HG03432 (cell line): ENCODE measurements around the gene CLEC2L.
"Not testable (repeated sequence)": the region's sequence is repeated elsewhere in the genome, so short reads cannot be mapped to it uniquely, and the experiment has no call there.

Source experiments
- ATAC-seq: cut with Tn5 transposase; IDR thresholded peaks from one replicate; pipeline ENCODE4 v1.9.1; 2021; ENCODE audit warnings: mild to moderate bottlenecking, moderate library complexity; ENCODE audit not compliant: unreplicated experiment

The CLEC2L gene

GRCh38 chr7:139553991-139554700, 30.7 kb downstream of the CLEC2L start:
- ATAC-seq = not testable (repeated sequence)

- no peak for ATAC-seq
These were observed 34.5 kb downstream of the CLEC2L start for GRCh38 chr7:139557857-139558581.

- no peak for ATAC-seq
These were observed 36.0 kb downstream of the CLEC2L start for GRCh38 chr7:139559364-139560105.

GRCh38 chr7:139560199-139560598, 36.7 kb downstream of the CLEC2L start:
- ATAC-seq = no peak

GRCh38 chr7:139560678-139561077, 37.2 kb downstream of the CLEC2L start:
- no peak for ATAC-seq

- no peak for ATAC-seq
These were observed 39.0 kb downstream of the CLEC2L start for GRCh38 chr7:139562491-139562890.

GRCh38 chr7:139562961-139563565, 39.6 kb downstream of the CLEC2L start:
- ATAC-seq = no peak

- no peak for ATAC-seq
These were observed 40.4 kb downstream of the CLEC2L start for GRCh38 chr7:139563856-139564255.

- no peak for ATAC-seq
These were observed 42.6 kb downstream of the CLEC2L start for GRCh38 chr7:139566075-139566474.

- no peak for ATAC-seq
These were observed 43.5 kb downstream of the CLEC2L start for GRCh38 chr7:139566736-139567646.

- no peak for ATAC-seq
These were observed 44.3 kb downstream of the CLEC2L start for GRCh38 chr7:139567647-139568345.

- ATAC-seq = no peak
These were observed 44.8 kb downstream of the CLEC2L start for GRCh38 chr7:139568346-139568675.

- no peak for ATAC-seq
These were observed 45.5 kb downstream of the CLEC2L start for GRCh38 chr7:139568813-139569490.

GRCh38 chr7:139570119-139570518, 46.6 kb downstream of the CLEC2L start:
- no peak for ATAC-seq

GRCh38 chr7:139570626-139571025, 47.1 kb downstream of the CLEC2L start:
- ATAC-seq = no peak

GRCh38 chr7:139571190-139571589, 47.7 kb downstream of the CLEC2L start:
- no peak for ATAC-seq

- no peak for ATAC-seq
These were observed 48.2 kb downstream of the CLEC2L start for GRCh38 chr7:139571651-139572050.

GRCh38 chr7:139572071-139572470, 48.6 kb downstream of the CLEC2L start:
- ATAC-seq = no peak

- ATAC-seq = no peak
These were observed 49.4 kb downstream of the CLEC2L start for GRCh38 chr7:139572704-139573385.
